Activated gamma-delta T cell treated with Interleukin-2 at 50 U/mL for 16 hours (primary cell): ENCODE measurements around the gene CALHM6.
"Not testable (repeated sequence)": the region's sequence is repeated elsewhere in the genome, so short reads cannot be mapped to it uniquely, and the experiment has no call there.

ENCODE experiments used
- DNase-seq: peaks from one replicate; pipeline ENCODE4 v3.0.0-alpha.2; 2020

CALHM6 gene

DNA sequence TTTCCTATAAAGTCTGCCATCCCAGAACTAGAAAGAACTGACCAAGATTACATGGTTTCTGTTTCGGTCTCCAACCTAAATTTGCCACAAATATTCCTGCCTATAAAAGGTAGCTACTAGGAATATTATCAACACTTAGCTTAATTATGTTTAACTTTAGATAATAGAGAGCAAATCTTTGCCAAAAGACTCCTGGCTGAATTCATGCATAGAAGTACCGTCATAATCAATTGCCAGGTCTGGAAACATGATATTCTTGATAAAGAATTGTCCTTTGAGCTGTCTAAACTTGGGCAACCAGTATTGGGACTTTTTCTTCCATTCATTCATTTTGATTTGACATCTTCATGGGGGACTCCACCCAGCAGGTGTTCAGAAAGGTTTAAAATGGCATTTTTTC is 22.4 kb downstream of the CALHM6 start:
- no peak for DNase-seq

DNA sequence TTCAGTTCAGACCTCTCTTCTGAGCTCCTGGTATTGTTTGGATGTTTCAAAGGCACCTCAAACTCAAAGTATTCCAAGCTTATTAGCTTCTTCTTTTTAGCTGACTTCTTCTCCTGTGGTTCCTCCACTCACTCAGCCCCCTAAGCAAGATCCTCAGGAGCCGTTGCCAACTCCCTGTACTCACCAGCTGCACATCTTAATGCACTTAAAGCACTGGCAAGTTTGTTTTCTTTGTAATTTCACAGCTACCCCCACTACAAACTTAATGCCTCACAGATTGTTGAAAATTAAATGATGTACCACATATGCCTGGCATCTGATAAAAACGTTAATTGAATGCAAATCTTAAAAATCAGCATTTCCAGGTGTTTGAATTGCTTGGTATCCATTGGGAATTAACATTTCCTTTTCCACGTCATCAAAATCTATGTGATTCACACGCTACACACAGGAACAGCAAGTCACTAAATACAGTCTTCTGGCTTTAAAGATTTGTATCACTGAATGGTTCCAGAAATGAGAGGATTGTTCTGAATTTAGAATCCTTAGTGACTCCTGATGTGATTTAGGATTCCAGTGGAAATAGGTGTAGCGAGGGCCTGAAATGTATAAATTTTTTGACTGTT is 24.5 kb downstream of the CALHM6 start:
- DNase-seq = no peak

DNA sequence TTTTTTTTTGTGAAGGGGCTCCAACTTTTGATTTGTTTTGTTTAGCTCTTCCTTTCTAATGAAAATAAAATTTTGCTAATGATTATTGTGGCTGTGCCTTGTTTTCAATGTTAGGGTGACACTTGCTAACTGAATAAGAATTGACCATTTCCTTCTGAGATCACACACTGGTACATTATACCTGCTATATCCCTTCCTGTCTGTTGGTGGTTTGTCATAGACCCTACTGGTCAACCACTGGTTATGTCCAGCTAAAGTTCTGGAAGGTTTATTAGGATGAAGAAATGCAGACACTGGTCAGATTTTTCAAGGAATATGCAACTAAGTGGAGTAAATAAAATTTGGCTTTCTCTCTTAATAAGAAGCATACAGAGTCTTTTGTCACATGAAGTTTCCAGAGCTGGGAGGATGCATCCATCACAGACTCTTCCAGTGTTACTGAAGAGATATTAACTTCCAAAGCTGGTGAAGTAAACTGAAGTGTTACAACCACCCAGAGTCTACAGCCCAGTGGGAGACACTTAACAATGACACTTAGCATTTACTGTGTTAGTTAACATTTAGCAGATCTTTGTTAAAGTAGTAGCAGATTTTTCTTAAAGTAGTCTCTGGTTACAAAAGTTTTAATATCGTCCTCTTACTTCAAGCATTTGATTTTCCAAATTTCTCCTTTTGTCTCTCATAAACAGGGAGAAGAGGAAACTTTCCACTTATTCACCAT is 30.6 kb downstream of the CALHM6 start:
- no peak for DNase-seq

DNA sequence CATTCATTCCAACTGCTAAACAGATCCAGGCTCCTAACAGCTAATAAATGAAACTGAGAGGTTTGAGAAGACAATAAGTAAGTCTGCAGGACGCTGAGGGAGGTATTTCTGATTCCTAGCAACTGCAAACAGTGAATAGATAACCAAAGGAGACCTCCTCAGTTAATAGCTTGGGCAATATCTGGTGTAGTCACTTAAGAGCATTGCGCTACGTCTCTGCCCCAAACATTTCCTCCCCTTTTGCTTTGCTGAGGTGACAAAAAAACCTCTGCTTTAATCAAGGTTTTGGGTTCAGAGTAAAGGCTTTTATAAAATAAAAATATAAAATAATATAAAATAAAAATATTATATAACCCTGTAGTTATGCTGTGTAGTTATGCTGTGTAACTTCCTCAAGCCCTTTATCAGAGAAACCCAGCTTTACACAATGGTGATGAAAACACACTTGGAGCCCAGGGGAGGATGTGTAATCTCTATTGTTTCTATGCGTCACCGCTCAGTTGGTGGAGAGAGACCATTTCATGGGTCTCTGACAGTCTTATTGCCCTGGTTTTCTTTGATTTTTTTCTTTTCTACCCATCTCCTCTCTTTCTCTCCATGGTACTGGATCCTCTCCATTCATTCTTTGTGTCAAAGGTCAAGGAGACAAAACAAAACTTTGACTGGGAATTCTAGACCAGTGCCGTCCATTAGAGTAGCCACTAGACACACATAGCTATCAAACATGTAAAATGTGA is 31.3 kb downstream of the CALHM6 start:
- no peak for DNase-seq

DNA sequence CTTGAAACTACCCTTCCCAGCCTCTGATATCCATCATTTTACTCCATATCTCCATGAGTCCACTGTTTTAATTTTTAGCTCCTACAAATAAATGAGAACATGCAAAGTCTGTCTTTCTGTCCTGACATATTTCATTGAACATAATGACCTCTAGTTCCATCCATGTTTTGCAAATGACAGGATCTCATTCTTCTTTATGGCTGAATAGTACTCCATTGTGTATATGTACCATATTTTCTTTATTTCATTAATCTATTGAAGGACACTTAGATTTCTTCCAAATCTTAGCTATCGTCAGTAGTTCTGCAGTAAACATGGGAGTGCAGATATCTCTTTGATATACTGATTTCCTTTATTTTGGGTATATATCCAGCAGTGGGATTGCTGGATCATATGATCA is 34.0 kb downstream of the CALHM6 start:
- not testable (repeated sequence) for DNase-seq

DNA sequence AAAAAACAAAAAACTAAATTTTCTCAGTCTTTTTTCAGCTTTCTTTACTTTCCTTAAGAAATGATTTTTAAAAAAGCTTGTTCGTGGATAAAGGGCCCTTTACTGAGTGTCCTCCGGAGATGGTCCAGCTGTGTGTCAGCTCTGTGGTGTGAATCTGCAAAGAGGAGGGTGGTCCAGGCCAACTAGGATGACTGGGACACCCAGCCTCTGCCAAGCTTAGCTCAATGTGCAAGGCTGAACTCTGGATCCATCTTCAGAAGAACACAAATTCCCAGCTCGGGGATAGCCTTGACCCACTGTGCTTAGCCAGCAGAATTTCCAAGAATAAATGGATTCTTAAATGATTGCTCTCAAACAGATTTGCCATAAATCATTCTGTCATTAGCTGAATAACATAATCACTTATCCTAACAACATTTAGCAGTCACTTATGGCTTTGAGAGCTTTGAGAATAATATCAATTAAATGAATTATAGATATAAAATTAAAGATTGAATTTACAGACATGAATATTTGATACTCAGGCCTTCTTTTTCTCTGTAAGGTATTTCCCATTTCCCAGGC is 36.0 kb downstream of the CALHM6 start:
- DNase-seq = no peak

DNA sequence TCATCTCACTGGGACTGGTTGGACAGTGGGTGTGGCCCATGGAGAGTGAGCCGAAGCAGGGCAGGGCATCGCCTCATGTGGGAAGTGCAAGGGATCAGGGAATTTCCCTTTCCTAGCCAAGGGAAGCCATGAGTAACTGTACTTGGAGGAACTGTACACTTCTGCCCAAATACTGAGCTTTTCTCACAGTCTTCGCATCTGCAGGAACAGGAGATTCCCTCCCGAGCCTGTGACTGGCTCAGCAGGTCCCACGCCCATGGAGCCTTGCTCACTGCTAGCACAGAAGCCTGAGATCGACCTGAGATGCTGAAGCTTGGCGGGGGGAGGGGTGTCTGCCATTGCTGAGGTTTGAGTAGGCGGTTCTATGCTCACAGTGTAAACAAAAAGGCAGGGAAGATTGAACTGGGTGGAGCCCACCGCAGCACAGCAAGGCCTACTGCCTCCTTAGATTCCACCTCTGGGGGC is 39.8 kb downstream of the CALHM6 start:
- no peak for DNase-seq

DNA sequence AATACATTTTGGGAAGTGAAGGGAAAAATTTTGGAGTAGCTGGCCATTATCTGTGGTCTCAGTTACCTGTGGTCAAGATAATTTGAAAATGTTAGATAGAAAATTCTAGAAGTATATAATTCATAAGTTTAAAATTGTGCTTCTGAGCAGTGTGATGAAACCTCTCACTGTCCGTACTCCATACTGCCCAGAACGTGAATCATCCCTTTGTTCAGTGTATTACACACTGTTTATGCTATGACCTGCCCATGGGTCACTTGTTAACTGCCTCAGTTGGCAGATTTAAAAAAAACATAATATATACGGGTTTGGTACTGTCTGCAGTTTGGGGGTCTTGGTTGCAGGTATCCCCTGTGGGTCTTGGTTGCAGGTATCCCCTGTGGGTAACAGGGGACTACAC is 46.1 kb downstream of the CALHM6 start:
- DNase-seq = no peak

DNA sequence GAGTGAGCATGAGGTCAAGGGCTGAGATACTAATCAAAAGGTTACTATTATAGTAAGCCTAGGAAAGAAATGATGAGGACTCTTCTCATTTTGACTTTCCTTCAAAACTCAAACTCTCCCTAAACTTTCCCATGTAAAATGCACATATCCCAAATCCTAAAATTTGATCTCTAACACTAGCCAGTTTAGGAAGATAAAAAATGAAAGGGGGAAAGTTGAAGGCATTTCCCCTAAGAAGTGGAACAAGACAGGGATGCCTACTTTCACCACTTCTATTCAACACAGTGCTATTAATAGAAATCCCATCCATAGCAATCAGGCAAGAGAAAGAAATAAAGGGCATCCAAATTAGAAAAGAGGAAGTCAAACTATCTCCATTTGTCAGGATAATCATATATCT is 47.4 kb downstream of the CALHM6 start:
- DNase-seq = no peak

DNA sequence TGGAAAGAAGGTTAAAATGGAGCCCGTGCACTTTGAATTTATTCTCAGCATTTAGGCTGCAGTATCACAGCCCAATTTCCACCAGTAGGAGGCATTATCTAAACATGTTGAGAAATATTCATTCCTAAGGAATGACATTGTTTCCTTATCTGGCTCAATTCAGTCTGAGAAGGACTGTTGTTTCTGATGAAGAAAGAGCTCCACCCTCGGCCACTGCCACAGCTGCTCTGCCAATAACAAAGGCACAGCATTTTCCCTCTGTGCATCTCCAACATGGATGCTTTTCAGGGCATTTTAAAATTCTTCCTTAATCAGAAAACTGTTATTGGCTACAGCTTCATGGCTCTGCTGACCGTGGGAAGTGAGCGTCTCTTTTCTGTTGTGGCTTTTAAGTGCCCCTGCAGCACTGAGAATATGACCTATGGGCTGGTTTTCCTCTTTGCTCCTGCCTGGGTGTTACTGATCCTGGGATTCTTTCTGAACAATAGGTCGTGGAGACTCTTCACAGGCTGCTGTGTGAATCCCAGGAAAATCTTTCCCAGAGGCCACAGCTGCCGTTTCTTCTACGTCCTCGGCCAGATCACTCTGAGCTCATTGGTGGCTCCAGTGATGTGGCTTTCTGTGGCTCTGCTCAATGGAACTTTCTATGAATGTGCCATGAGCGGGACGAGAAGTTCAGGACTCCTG is 50.4 kb downstream of the CALHM6 start, which contains the start of gene CALHM5:
TSS of gene CALHM5 (plus strand) at position 216 of the 687 bp plus-strand sequence. CDS start at position 274, 58 bp downstream.
- DNase-seq = no peak

DNA sequence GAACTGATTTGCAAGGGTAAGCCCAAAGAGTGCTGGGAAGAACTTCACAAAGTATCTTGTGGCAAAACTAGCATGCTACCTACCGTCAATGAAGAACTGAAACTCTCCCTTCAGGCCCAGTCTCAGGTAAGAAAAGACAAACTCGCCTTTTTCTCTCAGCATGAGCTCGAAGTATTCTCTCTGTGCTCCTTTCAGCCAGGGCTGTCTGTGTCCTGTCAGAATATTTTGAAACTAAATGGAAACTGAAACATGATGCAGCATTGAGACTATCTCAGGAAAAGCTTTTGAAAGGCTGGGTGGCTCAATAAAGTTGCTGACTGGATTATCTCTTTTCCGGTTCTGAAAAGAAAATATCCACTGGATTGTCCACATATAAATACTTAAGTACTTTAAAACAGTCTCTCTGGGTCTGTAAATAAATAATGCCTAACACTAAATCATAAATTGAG is 51.0 kb downstream of the CALHM6 start:
- DNase-seq = no peak

DNA sequence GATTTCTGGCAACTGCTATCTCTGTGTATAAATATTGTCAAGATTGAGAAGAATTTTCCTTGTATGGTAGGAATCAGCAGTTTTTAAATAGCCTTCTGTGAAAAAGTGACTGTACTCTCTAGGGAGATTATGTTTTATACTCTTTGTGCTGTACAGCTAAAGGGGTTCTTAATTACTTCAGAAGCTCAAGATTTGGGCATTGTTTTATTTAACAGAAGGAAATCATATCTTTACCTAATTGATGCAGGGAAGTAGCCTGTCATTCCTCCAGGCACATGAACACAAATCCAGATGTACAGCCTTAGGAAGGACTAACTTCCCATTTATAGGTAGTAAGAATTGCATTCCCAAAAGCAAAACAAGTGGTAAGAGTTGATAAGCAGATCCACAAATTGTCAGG is 51.6 kb downstream of the CALHM6 start:
- DNase-seq = no peak
